GM21717 (cell line): ENCODE data around the gene CIC.
"Not testable (repeated sequence)": the region's sequence is repeated elsewhere in the genome, so short reads cannot be mapped to it uniquely, and the experiment has no call there.

Experiments used
- ATAC-seq: cut with Tn5 transposase; IDR thresholded peaks from one replicate; pipeline ENCODE4 v1.9.1; 2021; ENCODE audit warnings: mild to moderate bottlenecking, moderate library complexity; ENCODE audit not compliant: unreplicated experiment

The CIC gene

DNA sequence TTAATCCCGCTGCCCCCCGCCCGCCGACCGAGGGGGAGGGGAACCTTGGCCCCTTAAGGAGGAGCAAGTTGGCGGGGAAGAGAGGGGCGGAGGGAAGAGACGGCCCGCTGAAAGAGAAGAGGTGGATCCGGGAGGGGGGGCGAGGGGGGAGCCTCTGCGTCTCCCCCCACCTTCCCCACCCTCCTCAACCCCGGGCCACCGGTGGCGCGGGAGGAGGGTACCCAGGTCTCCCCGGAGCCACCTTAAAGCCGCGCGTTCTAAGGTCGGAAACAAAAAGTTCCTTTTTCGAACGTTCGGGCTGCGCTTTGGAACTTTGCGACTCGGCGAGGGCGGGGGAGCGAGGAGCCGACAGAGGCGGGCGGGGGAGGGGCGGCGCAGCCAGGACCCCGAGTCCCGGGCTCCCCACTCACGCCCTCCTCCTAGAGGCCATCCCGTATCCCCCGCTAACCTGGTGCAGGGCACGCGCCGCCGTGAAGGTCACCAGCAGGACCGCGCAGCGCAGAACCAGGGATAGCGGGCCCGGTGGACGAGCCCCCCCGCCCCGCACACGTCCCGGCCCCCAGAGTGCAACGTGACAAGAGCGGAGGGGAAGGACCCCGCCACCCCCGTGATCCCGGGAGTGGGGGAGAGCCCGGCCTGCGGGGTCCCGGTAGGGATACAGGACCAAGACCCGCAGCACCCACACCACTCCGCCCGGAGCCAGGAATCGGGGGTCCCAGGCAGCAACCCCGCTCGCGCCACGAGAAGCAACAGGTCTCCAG lies 14.8 kb upstream of the CIC start:
- no peak for ATAC-seq

DNA sequence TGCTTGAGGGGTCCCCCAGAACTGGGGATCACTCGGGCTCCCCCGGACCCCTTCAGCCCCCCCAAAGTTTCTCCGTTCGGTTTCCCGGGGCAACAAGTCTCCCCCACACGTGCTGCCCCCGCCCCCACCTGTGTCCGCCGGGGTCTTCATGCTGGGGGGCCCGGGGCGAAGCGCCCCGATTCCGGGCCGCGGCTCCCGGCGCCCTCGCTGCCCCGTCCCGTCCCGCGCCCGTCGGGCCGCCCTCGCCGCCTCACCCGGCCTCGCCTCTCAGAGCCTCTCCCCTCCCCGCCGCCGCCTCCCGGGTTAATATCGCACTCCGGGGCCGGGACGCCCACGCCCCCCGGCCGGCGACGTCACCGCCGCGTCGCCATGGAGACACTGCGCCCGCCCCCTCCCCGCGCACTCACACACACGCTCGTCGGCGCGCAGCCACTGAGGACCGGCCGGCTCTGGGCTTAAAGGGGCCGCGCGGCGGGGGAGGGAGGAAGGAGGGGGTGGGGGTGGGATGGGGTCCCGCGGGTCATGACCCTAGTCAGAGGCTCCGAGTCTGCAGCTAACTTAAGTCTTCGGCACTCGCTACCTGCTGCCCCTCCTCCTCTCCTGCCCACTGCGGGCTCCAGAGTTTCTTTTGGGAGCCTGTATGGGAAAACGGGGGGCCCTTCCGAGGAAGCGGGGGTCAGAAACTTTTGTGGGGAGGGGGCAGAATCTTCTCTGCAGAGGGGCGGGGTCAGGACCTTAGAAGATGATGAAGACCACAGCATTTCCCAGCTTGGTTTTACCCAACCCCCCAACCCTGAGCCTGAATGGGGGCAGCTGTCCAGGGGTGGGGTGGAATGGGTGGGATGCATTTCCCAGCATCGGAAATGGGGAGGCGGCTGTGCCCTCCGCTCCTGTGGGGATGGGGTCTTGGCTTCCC lies 13.9 kb upstream of the CIC start, which contains the start of gene ERF:
Gene ERF (minus strand): TSS at position 279 of the 916 bp plus-strand sequence. CDS start 129 bp downstream, at position 150.
- ATAC-seq, result no peak

DNA sequence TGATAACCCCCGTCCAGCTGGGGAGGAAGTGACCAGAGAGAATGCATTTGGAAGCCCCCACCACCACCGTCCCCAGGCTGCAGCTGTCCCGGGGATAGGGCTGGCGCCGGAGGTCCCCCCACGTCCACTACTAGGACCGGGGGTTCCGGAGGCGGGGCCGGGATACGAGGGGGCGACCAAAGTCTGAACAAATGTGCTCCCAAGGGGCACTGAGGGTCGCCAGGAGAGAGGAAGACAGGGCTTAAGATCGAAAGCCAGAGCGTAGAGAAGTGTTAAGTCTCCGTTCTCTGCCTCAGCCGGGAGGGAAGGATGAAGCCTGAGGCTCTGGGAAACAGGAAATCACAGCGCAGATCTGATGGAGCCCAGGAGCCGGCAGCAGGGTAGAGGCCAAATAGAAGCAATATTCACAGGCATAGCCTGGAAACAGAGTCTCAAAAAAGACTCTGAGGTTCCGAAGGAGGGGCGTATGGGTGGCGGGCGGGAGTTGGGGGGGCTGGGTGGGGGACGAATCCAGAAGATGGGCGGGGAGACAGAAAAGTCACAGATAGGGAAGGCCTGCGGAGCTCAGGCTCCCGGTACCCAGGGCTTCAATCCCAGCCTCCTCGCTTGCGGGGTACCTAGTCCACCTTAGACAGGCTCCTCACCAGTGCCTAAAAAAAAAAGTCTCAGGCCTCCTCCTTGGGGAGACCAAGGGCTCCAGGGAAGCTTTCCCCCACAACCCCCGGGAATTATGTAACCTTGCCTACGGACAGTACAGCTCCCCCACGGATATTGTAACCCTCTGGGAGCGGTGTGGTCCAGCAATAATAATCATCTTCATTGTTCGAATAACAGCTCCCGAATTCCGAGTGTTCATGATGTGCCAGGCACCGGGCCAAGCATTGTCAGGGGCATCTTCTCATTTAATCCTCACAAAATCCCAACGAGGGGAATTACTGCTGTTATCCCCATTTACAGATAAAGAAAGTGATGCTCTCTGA lies 13.0 kb upstream of the CIC start:
- ATAC-seq, result no peak

DNA sequence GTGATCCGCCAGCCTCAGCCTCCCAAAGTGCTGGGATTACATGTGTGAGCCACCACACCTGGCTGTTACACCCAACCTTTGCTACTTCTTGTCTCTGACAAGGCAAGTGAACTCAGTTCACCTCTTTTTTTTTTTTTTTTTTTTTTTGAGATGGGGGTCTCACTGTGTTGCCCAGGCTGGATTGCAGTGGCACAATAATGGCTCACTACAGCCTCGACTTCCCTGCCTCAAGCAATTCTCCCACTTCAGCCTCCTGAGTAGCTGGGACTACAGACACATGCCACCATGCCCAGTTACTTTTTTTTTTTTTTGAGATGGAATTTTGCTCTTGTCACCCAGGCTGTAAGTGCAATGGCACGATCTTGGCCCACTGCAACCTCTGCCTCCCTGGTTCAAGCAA lies 11.2 kb upstream of the CIC start:
- ATAC-seq, result not testable (repeated sequence)

DNA sequence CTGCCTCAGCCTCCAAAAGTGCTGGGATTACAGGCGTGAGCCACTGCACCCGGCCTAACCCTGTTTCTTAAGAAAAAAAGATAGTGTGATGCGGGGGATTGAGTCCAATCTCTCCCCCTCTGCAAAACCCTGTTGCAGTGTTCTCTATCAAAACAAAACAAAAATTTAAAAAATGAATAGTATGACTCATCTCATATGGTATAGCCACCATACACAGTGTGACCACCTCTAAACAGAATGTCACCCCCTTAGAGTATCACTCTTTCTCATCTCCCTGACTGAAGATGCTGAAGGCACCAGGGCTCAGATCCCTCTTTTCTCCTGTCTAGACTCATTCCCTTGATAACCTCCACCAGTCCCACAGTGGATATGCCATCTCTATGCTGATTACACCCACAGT lies 7.3 kb upstream of the CIC start:
- ATAC-seq, result no peak

DNA sequence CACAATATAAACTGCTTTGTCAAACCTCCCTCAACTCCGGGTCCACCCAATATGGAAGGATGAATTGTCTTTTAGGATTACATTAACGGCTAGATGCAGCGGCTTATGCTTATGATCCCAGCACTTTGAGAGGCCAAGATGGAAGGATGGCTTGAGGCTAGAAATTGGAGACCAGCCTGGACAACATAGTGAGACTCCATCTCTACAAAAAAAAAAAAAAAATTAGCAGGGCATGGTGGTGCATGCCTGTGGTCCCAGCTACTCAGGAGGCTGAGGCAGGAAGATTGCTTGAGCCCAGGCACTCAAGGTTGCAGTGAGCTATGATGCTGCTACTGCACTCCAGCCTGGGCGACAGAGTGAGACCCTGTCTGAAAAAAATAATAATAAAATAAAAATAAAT lies 2.9 kb upstream of the CIC start:
- ATAC-seq, result not testable (repeated sequence)

DNA sequence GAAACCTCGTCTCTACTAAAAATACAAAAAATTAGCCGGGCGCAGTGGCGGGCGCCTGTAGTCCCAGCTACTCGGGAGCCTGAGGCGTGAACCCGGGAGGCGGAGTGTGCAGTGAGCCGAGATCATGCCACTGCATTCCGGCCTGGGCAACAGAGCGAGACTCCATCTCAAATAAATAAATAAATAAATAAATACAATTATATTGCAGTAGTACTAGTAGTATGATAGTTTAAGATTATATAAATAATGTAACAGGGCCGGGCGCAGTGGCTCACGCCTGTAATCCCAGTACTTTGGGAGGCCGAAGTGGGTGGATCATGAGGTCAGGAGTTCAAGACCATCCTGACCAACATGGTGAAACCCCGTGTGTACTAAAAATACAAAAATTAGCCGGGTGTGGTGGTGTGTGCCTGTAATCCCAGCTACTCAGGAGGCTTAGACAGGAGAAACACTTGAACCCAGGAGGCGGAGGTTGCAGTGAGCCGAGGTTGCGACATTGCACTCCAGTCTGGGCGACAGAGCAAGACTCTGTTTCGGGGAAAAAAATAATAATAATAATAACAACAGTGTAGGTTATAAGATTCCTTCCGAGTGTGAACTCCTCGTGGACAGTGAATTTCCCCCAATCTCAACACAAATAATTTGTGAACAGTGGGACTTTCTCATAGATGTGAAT lies 2.0 kb upstream of the CIC start:
- not testable (repeated sequence) for ATAC-seq

DNA sequence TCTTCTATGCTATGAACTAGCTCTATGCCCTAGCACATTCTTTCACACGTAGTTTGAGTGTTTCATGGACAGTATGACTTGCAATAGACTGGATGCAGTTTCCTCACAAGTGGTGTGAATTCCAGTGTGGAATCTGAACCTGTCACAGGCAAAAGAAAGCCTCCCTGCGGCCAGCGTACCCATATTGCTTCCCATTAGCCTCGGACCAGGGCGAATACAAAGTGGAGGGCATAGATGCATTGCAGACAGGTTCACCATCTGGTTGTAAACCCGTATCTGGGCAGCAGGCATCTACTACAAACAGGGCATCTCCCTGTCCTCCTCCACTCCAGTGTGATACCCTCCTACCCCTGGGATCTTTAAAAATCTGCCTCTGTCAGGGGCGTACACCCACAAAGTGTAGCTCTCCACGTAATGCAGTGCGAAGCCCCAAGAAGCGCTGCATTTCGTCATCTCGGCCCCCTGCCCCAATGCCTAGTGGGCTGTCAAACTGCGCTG lies 1.4 kb upstream of the CIC start:
- ATAC-seq, result no peak

DNA sequence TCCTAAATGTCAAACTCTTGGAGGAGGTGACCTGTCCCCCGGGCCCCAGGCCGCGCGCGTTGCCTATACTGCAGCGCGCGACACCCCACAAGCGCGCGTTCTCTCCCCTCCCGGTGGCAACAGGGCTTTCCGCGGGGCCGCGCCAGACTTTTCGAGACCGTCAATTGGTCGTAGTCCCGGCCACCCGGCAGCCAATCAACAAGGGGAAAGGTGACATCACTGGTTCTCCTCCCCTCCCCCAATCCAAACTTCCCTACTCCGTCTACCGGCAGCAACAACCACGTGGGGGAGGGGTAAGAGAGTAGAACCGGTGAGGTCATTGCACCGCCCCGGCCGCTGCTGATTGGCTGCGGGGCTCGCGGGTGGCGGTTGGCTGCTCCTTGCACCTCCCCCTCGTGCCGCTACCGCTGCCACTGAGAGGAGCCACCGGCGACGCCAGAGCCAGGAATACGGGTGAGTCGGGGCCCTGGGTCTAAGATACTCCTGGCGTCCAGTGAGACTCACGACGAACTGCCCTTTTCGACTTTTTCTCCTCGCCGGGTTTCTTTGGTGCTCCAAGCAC lies 829 bp upstream of the CIC start:
- ATAC-seq, result peak; percentile 54

DNA sequence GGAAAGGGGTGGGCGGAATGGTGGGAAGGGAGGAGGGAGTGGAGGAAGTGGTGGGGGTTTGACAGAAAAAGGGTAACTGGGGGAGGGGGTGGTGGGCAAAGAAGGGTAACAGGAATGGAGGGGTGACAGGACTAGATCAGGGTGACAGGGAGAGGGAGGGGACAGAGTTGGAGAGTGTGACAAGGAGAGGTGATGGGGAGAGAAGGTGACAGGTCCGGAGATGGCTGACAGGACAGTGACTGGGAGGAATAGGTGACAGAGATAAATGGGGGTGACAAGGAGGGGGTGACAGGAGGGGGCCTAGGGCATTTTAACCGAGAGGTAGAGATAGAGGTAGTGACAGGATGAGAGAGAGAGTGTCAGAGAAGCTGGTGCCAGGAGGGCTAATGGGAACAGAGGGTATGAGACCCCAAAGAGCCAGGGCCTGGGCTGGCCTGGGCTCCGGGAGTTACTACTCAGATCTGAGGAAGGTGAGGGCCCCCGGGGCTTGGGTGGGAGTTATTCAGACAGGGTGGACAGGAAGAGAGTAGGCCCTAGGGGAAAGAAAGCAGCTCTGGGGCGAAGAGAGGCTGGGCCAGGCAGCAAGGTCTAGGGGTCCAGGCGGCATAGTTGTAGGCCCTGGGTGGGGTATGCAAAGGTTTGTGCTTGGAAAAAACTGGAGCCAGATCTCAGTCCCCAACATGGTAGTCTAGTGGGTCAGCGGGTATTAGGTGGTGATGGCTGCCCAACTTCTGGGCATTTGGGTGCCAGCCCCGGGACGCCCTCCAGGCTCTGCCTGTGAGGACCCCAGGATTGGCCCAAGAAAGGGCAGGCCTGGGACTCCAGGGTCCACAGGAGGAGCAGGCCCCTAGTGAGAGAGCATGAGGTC lies 660 bp downstream of the CIC start:
- no peak for ATAC-seq

DNA sequence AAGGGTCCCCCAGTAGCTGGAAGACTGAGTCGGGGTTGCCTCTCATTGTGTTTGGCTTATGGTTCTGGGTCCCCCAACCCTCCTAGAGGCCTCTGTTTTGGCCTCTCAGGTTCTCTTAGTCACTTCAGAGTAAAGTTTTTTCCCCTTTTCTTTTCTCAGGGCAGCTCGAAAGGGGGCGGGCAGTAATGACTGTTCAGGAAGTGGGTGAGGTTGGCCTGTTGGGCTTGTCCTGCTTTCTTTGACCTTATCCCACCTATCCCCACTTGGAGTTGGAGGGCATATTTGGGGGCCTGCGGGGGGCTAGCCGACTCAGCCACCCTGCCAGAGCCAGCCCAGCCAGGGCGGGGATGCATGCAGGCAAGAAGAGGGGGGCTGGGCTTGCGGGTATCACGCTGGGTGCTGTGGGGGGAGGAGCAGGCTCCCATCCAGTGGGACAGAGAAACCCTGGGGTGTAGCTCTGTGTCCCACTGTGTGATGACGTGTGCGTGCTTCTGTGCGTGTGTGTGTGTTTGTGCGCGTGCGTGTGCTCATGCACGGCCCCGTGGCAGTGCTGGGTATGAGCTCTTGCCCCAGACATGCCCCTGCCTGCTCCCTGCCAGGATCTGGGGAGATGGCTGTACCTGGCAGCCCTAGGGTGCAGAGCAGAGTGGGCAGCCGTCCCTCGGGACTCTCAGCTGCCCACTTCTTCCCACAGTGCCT lies 1.4 kb downstream of the CIC start:
- no peak for ATAC-seq

DNA sequence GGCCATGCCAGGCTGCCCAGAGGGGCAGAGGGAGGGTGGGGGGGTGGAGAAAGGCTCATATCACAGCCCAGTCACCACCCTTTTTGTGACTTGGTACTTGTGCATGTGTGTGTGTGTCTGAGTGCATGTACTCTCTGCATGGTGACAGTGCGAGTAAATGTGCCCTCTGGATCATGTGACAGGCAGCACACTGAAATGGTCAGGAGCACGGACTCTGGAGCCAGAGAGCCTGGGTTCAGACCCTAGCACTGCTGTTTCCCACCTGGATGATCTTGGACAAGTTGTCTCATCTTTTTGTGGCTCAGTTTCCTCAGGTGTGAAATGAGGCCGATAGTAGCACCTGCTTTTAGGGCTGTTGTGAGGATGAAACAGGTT lies 2.0 kb downstream of the CIC start:
- ATAC-seq, result no peak

DNA sequence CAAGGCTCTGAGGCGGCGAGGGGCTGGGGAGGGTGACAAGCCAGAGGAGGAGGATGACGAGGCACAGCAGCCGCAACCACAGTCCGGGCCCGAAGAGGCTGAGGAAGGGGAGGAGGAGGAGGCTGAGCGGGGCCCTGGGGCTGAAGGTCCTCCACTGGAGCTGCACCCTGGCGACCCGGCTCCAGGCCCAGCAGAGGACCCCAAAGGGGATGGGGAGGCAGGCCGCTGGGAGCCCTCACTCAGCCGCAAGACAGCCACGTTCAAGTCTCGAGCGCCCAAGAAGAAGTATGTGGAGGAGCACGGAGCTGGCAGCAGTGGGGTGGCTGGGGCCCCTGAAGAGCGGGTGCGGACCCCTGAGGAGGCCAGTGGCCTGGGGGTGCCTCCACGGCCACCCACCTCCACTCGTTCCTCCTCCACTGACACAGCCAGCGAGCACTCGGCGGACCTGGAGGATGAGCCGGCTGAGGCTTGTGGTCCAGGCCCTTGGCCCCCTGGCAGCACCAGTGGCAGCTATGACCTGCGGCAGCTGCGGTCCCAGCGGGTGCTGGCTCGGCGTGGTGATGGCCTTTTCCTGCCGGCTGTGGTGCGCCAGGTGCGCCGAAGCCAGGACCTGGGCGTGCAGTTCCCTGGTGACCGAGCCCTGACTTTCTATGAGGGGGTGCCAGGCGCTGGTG lies 2.9 kb downstream of the CIC start:
- no peak for ATAC-seq

DNA sequence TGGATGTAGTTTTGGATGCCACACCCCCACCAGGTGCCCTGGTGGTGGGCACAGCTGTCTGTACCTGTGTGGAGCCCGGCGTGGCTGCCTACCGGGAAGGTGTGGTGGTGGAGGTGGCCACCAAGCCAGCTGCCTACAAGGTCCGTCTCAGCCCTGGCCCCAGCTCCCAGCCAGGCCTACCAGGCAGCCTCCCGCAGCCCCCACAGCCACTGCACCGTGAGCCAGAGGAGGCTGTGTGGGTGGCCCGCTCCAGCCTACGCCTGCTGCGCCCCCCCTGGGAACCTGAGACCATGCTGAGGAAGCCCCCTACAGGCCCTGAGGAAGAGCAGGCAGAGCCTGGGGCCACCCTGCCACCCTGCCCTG lies 3.5 kb downstream of the CIC start:
- no peak for ATAC-seq

DNA sequence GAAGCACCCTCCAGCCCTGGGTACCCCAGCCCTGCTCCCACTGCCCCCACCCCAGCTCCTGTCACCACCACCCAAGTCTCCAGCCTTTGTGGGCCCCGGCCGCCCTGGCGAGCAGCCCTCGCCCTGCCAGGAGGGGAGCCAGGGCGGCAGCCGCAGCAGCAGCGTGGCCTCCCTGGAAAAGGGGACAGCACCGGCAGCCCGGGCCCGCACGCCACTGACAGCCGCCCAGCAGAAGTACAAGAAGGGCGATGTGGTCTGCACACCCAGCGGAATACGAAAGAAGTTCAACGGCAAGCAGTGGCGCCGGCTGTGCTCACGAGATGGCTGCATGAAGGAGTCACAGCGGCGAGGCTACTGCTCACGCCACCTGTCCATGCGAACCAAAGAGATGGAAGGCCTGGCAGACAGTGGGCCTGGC lies 3.9 kb downstream of the CIC start:
- ATAC-seq, result no peak

DNA sequence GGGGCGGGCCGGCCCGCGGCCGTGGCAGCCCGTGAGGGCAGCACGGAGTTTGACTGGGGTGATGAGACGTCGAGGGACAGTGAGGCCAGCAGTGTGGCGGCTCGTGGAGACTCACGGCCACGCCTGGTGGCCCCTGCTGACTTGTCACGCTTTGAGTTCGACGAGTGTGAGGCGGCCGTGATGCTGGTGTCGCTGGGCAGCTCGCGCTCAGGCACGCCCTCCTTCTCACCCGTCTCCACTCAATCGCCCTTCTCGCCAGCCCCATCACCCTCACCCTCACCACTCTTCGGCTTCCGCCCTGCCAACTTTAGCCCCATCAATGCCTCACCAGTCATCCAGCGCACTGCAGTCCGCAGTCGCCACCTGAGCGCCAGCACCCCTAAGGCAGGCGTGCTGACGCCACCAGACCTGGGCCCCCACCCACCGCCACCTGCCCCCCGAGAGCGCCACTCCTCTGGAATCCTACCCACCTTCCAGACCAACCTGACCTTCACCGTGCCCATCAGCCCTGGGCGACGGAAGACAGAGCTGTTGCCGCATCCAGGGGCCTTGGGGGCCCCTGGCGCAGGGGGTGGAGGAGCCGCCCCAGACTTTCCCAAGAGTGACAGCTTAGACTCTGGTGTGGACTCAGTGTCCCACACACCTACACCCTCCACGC lies 4.5 kb downstream of the CIC start:
- ATAC-seq, result no peak

DNA sequence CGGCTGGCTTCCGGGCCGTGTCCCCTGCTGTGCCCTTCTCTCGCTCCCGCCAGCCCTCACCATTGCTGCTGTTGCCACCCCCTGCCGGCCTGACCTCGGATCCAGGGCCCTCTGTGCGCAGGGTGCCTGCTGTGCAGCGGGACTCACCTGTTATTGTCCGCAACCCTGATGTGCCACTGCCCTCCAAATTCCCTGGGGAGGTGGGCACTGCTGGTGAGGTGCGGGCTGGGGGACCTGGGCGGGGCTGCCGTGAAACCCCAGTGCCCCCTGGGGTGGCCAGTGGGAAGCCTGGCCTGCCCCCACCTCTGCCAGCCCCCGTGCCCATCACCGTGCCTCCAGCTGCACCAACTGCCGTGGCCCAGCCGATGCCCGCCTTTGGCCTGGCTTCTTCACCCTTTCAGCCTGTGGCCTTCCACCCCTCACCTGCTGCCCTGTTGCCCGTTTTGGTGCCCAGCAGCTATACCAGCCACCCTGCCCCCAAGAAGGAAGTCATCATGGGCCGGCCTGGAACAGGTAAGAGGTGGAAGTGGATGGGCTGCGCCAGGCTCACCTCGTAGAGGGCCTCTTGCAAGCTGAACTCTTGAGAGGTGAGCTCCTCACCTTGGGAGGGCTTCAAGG lies 5.1 kb downstream of the CIC start:
- no peak for ATAC-seq
